ENCODE data around the gene NPRL2. TPM values are rescaled to one million over a fixed set of nuclear protein-coding genes. Genes with fewer than 3 reads are reported as not detected.

Gene NPRL2
- total and polyA plus RNA-seq, 2 of the 13 experiments (the other 11 are each of a cell fraction or from before 2014, with no cell fraction given), result 30.6 to 51.4 TPM

GRCh38 chr3:50358911-50359759, 8.6 kb upstream of the NPRL2 start, which contains the start of gene TMEM115 (continued):
- peak; percentile 36 for TF ChIP-seq ARID5B (CRISPR knock-in tag; IDR thresholded peaks at IDR 0.05)
- TF ChIP-seq, protein P1, sequence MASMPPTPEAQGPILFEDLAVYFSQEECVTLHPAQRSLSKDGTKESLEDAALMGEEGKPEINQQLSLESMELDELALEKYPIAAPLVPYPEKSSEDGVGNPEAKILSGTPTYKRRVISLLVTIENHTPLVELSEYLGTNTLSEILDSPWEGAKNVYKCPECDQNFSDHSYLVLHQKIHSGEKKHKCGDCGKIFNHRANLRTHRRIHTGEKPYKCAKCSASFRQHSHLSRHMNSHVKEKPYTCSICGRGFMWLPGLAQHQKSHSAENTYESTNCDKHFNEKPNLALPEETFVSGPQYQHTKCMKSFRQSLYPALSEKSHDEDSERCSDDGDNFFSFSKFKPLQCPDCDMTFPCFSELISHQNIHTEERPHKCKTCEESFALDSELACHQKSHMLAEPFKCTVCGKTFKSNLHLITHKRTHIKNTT (CRISPR knock-in tag; IDR thresholded peaks at IDR 0.05), result no peak
- 0 out of 2 replicates have a peak, but pooled peaks have one; percentile 57 for TF ChIP-seq TOPORS (CRISPR knock-in tag; IDR thresholded peaks at IDR 0.05)
- TF ChIP-seq, protein P2, sequence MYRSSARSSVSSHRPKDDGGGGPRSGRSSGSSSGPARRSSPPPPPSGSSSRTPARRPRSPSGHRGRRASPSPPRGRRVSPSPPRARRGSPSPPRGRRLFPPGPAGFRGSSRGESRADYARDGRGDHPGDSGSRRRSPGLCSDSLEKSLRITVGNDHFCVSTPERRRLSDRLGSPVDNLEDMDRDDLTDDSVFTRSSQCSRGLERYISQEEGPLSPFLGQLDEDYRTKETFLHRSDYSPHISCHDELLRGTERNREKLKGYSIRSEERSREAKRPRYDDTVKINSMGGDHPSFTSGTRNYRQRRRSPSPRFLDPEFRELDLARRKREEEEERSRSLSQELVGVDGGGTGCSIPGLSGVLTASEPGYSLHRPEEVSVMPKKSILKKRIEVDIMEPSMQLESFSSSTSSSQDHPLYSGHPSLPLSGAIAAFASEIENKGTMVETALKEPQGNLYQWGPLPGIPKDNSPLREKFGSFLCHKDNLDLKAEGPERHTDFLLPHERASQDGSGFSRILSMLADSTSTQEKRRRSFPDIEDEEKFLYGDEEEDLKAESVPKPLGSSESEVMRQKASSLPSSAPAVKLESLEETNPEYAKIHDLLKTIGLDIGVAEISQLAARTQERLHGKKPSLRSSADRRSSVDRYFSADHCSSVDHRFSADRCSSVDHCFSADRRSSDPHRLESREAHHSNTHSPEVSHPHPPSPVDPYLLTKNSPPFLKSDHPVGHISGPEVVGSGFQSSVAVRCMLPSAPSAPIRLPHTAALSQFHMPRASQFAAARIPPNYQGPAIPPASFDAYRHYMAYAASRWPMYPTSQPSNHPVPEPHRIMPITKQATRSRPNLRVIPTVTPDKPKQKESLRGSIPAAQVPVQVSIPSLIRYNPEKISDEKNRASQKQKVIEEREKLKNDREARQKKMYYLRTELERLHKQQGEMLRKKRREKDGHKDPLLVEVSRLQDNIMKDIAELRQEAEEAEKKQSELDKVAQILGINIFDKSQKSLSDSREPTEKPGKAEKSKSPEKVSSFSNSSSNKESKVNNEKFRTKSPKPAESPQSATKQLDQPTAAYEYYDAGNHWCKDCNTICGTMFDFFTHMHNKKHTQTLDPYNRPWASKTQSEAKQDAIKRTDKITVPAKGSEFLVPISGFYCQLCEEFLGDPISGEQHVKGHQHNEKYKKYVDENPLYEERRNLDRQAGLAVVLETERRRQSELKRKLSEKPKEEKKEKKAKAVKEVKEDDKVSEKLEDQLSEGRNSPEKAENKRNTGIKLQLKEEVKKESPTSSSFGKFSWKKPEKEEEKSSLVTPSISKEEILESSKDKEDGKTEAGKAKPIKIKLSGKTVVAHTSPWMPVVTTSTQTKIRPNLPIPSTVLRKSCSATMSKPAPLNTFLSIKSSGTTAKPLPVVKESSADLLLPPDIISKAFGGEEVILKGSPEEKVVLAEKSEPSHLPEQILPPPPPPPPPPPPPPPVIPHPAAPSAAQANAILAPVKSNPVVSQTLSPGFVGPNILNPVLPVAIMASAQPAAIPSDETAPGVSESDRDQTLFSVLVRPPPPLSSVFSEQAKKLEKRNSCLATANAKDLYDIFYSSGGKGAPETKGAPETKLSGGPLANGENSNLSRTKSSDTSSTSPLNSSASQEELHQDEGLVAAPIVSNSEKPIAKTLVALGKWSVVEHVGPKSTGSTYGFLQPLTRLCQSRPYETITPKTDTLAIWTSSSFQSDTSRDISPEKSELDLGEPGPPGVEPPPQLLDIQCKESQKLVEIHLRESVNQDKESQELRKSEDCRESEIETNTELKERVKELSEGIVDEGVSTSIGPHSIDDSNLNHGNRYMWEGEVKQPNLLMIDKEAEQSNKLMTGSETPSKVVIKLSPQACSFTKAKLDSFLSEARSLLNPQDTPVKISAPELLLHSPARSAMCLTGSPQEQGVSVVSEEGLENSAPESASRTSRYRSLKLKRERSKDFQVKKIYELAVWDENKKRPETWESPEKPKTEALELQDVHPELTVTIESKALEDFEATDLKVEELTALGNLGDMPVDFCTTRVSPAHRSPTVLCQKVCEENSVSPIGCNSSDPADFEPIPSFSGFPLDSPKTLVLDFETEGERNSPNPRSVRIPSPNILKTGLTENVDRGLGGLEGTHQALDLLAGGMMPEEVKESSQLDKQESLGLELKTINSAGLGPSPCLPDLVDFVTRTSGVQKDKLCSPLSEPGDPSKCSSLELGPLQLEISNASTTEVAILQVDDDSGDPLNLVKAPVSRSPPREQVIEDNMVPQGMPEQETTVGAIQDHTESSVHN (CRISPR knock-in tag; IDR thresholded peaks at IDR 0.05), result 0 out of 2 replicates have a peak, but pooled peaks have one; percentile 38
- peak; percentile 79; the same call in 1 of the 2 replicates for TF ChIP-seq MXD4 (CRISPR knock-in tag; IDR thresholded peaks at IDR 0.05)
- no peak for TF ChIP-seq ZBTB33 (CRISPR knock-in tag; IDR thresholded peaks at IDR 0.05)
- no peak for TF ChIP-seq ZNF775 (CRISPR knock-in tag; IDR thresholded peaks at IDR 0.05; ENCODE audit: borderline replicate concordance)
- TF ChIP-seq, protein P3, sequence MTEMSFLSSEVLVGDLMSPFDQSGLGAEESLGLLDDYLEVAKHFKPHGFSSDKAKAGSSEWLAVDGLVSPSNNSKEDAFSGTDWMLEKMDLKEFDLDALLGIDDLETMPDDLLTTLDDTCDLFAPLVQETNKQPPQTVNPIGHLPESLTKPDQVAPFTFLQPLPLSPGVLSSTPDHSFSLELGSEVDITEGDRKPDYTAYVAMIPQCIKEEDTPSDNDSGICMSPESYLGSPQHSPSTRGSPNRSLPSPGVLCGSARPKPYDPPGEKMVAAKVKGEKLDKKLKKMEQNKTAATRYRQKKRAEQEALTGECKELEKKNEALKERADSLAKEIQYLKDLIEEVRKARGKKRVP (CRISPR knock-in tag; IDR thresholded peaks at IDR 0.05), result no peak
- no peak for TF ChIP-seq ZBTB1 (CRISPR knock-in tag; IDR thresholded peaks at IDR 0.05; ENCODE audit: borderline replicate concordance)
- 0 out of 2 replicates have a peak, but pooled peaks have one; percentile 67 for TF ChIP-seq ZFP36L2 (CRISPR knock-in tag; IDR thresholded peaks at IDR 0.05)

Measured in HepG2 (cell line).